Measurements from ENCODE around the gene TBC1D19. TPM values are rescaled to one million over a fixed set of nuclear protein-coding genes. Genes with fewer than 3 reads are reported as not detected.

Gene TBC1D19
- total and polyA plus RNA-seq, 2 of the 4 experiments (the other 2 are of a cell fraction): 9.9 to 17.6 TPM

- Histone ChIP-seq H2AFZ (replicated peaks; ENCODE audit: low read length, poor library complexity) (peak overlapping the region; percentile 54), H3K18ac (ENCODE audit: low read depth, low read length) (peak overlapping the region; percentile 70; the same call in 1 of the 2 replicates), H3K4me2 (ENCODE audit: low read depth, low read length) (no peak overlapping the region), H3K4ac (ENCODE audit: low read depth, low read length) (peak overlapping the region; percentile 76), H4K5ac (ENCODE audit: low read depth, low read length) (no peak overlapping the region), H3K56ac (ENCODE audit: extremely low read depth, insufficient read depth, low read length) (no peak overlapping the region), H4K8ac (ENCODE audit: low read depth in 2 of 2, low read length in 2 of 2) (peak overlapping the region in 1 of 2 experiments; percentile 50; a peak in 1 of 4 replicates), H2BK15ac (ENCODE audit: low read depth, low read length) (peak overlapping the region; percentile 36; the same call in 1 of the 3 replicates), H2AK5ac (ENCODE audit: low read depth, low read length) (peak overlapping the region; percentile 62), H2BK120ac (ENCODE audit: low read depth, low read length) (peak overlapping the region; percentile 83), H2AK9ac (replicated peaks; ENCODE audit: low read depth, low read length, poor library complexity) (peak overlapping the region; percentile 31), H3K9me3 (ENCODE audit: control insufficient read depth, insufficient read depth, low read length) (no peaks in the 10 kb centered on the region), H2BK20ac (ENCODE audit: low read depth, low read length) (peak overlapping the region; percentile 93), H3K23ac (ENCODE audit: low read depth, low read length) (peak overlapping the region; percentile 28; the same call in 1 of the 2 replicates), H3K9ac (ENCODE audit: low read depth, low read length) (no peak overlapping the region), H4K20me1 (ENCODE audit: insufficient read depth, low read length) (no peaks in the 10 kb centered on the region), H3K4me1 (ENCODE audit: control insufficient read depth, insufficient read depth, low read length) (peaks cover 3% of the 10 kb centered on the region; the same call in 1 of the 2 replicates), H3K36me3 (ENCODE audit: control insufficient read depth, insufficient read depth, low read length) (no peaks in the 10 kb centered on the region), H3K14ac (replicated peaks; ENCODE audit: low read depth, low read length) (peak overlapping the region; percentile 80), H3K79me1 (ENCODE audit: low read depth in 1 of 2, low read length in 2 of 2) (no peaks in the 10 kb centered on the region), H3K27me3 (ENCODE audit: control insufficient read depth, insufficient read depth, low read length) (no peaks in the 10 kb centered on the region), H4K91ac (ENCODE audit: insufficient read depth, low read depth, low read length) (peak overlapping the region; percentile 61; the same call in 1 of the 2 replicates), H2BK5ac (ENCODE audit: low read depth, low read length, poor library complexity, severe bottlenecking) (peak overlapping the region; percentile 78), H3K9me1 (ENCODE audit: insufficient read depth, low read length) (peaks cover 5% of the 10 kb centered on the region), H3K27ac (ENCODE audit: insufficient read depth, low read length) (no peak overlapping the region), H3K4me3 (ENCODE audit: insufficient read depth, low read depth, low read length) (no peak overlapping the region)
- TF ChIP-seq CHD1 (IDR thresholded peaks at IDR 0.05; ENCODE audit: low read depth, low read length): no peak
- TF ChIP-seq ELK1 (IDR thresholded peaks at IDR 0.05; ENCODE audit: borderline replicate concordance, low read depth, low read length): no peak
- peak; percentile 56; the same call in 1 of the 2 replicates for TF ChIP-seq MXI1 (IDR thresholded peaks at IDR 0.05; ENCODE audit: borderline replicate concordance, low read depth, low read length)
- TF ChIP-seq SMC3 (IDR thresholded peaks at IDR 0.05; ENCODE audit: low read depth, low read length): no peak
- no peak for TF ChIP-seq MAFK (IDR thresholded peaks at IDR 0.05; ENCODE audit: low read depth, low read length)
- TF ChIP-seq CTCF (conservative IDR thresholded peaks at IDR 0.05; ENCODE audit: low read depth, low read length): no peak; the same call in 1 of the 2 replicates
- TF ChIP-seq RFX5 (IDR thresholded peaks at IDR 0.05; ENCODE audit: low read depth, low read length): no peak
- peak; percentile 96 for TF ChIP-seq CEBPB (IDR thresholded peaks at IDR 0.05; ENCODE audit: low read depth, low read length)
- TF ChIP-seq BHLHE40 (IDR thresholded peaks at IDR 0.05; ENCODE audit: low read depth, low read length): no peak
- TF ChIP-seq USF2 (IDR thresholded peaks at IDR 0.05; ENCODE audit: low read depth, low read length): 0 out of 2 replicates have a peak, but pooled peaks have one; percentile 20
- no peak for TF ChIP-seq NFE2L2 (IDR thresholded peaks at IDR 0.05; ENCODE audit: low read depth, low read length)
- TF ChIP-seq POLR2A (IDR thresholded peaks at IDR 0.05; ENCODE audit: low read depth, low read length): no peak
- 0 out of 2 replicates have a peak, but pooled peaks have one; percentile 10 for TF ChIP-seq RAD21 (IDR thresholded peaks at IDR 0.05; ENCODE audit: low read length)
- peak; percentile 61 for TF ChIP-seq FOS (IDR thresholded peaks at IDR 0.05; ENCODE audit: low read depth, low read length)
- TF ChIP-seq RCOR1 (IDR thresholded peaks at IDR 0.05; ENCODE audit: insufficient replicate concordance, low read length): no peak
- TF ChIP-seq MAZ (IDR thresholded peaks at IDR 0.05; ENCODE audit: borderline replicate concordance, low read depth, low read length): no peak
- dilution Hi-C loops (cut with HindIII; ENCODE audit: low sequenced_read_pairs, unreplicated experiment) (no loop called here), in situ Hi-C loops (cut with MboI; ENCODE audit: low sequenced_read_pairs) (loop anchor here (10.0 kb wide), 1 partner anchor 733 kb away; no protein-coding TSS in a partner anchor), intact Hi-C loops (cut with micrococcal nuclease) (no loop called here)
- 0% methylated on average over 2 of the region's 2 CpGs; no CpG with 5 or more reads in 1 of the 2 experiments for whole genome bisulfite sequencing, 2 experiments (ENCODE audit: extremely low coverage in 2 of 2, insufficient read length in 1 of 2)
- DNase-seq (peak; percentile 92), ATAC-seq (ENCODE audit: low read depth) (peak; percentile 87)
- ChIA-PET POLR2A (ENCODE audit: unreplicated experiment) (no interaction called here), CTCF (no interaction called here)
- no TSS peak for BruUV-seq (replicated peaks)
Measured at GRCh38 chr4:26717332-26717731, 133.4 kb downstream of the TBC1D19 start.

Data from IMR-90 (cell line).